Pons (tissue), 1 donor: ENCODE results near the gene OXCT1.
A peak's percentile ranks its signal among the peaks of the same experiment; 100 is the strongest.
"Not testable (repeated sequence)": the region's sequence is repeated elsewhere in the genome, so short reads cannot be mapped to it uniquely, and the experiment has no call there.

Experiments
- DNase-seq: peaks from one replicate; pipeline ENCODE4 v3.0.0-alpha.2; 2016; ENCODE audit warnings: low spot score

The OXCT1 gene

DNA sequence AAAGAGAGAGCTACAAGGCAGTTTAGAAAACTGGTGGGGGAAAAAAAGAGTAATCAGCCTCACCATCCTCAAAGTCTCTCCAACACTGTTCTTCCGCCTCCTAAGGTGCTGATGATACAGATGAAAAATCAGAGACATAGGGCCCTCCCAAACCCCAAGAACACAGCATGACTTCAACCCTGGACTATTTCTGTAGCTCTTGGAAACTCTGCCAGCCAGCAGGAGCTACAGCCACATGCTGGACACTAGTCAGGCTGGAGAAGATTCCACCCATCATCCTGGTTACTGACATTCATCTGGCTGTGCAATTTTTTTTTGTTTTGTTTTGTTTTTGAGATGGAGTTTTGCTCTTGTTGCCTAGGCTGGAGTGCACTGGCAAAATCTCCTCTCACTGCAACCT lies 42.4 kb downstream of the OXCT1 start:
- DNase-seq, result no peak

DNA sequence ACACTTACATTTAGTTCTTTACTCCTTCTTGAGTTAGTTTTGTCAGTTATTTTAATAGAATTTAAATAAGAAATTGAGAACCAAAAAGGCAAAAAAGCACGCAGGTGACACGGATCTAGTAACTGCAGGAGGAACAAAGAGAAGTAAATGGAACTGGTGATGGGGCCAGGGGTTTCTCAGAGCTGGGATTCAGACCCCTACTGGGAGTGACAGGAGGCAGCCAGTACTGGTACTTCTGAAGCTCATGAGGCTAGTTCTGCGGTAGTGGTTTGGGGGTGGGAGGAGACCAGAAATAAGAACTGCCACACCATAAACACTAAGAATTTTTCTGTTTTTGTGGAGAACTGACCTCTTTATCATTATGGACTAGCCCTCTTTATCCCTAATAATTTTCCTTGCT lies 48.2 kb downstream of the OXCT1 start:
- no peak for DNase-seq

GRCh38 chr5:41821051-41821450 lies 49.2 kb downstream of the OXCT1 start:
- DNase-seq, result no peak

DNA sequence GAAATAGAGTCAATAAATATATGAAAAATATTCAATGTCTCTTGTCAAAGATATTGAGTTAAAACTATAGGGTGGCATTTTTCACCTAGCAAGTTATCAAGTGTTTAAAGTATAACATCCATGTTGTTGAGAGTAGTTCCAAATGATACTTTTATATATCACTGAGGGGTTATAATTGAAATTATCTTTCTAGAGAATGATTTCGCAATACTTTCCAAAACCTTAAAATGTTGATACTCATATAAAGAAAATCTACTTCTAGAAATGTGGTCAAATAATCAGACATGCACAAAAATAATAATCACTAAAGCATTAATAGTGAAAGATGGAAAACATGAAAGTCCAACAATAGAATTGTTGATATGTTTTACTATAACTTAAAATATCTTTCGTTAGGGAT lies 50.1 kb downstream of the OXCT1 start:
- DNase-seq, result no peak

GRCh38 chr5:41817625-41818301 lies 52.5 kb downstream of the OXCT1 start:
- no peak for DNase-seq

DNA sequence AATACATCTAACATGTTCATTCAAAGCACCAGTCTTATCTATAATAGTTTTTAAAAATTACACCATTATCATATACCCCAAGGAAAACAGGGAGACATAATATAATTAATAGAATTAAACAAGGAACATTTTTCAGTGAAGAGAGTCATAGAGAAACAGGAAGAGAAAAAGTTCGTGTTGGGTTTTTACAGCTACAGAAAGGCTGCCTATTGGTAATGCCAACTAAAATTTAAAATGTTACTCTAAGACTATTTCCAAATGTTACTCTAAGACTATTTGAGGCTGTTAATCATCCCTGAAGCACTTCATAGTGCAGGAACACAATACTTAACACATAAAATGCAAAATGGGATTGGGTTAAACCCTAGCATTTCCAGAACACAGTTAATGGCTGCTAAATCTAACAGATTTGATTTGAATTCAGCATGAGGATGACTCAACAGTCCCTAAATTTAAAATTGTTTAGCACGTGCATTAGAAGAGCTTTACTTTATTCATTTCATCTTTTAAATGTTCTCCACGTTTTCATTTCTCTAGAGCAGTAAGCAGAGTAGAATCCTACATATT lies 54.5 kb downstream of the OXCT1 start:
- no peak for DNase-seq

- DNase-seq, result no peak
These were observed 55.0 kb downstream of the OXCT1 start for GRCh38 chr5:41815261-41815660.

- DNase-seq, result not testable (repeated sequence)
These were observed 55.9 kb downstream of the OXCT1 start for GRCh38 chr5:41814306-41814705.

DNA sequence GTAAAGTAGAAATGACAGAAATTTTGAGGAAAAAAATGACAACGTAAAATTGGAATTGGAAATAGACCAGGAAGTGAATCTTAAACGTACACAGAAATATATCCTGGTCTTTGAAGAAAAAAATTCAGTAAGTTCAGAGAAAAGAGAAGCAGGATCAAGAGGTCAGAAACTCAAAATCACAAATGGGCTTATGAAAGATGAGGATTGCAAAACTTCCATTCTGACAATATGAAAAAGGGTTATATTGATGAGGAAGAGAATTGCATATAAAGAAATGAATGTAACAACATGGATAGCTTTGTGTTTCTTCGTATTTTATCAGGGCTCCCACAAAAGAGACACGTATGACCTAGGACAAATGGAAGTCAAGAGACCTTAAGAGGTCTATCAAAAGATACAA lies 58.1 kb downstream of the OXCT1 start:
- DNase-seq, result no peak

DNA sequence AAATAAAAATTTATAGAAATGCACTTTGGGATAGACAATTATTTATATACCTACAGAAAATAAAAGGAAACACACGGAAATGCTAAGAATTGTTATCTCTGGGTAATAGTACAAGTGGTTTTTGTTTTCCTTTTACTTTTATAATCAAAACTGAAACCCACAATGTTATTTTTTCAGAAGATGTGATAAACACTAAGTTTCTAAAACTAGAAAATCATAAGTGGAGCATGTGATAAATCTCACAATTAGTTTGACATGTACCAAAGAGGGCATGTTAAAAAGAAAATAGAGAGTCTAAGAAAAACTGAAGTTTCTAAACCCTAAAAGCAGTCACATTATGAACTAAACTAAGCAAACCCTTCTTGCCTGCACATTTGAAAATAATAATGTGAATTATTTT lies 61.1 kb downstream of the OXCT1 start:
- DNase-seq, result no peak

DNA sequence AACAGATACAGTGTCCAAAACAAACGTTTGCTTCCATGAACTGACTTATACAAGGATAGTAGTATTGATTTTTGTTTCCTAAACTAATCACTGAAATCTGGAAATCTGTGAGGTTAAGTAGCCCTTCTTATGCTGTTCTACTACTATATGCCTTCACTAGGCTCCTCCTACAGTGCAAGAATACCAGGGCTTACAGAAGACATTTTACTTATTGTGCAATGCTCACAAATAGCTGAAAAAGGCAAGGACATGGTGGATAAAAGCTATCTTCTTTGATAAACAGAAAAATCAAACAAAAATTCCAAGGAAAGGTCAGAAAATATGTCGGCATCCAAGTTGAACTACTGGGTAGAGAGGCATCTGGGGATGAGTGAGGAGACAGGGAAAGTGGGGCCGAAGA lies 61.9 kb downstream of the OXCT1 start:
- no peak for DNase-seq

GRCh38 chr5:41797662-41798061 lies 72.6 kb downstream of the OXCT1 start:
- DNase-seq, result no peak

DNA sequence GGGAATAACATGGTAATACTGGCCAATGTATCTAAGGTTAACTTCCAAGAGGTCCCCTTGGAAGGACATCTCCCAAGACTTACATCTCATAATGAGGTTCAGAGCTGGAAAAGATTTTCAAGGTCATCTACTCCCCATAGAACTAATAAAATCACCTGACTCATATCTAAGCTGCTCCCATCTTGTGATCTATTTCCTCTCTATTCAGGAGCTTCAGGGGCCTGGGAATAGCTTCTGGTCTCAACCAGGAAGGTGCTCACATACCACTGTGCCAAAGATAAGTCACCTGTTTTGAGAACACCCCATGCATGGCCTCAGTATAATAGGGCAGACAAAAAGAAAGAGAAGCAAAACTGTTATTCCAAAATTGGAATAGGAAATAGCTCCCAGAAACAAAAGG lies 74.2 kb downstream of the OXCT1 start:
- no peak for DNase-seq

- DNase-seq, result no peak
These were observed 75.1 kb downstream of the OXCT1 start for GRCh38 chr5:41795125-41795524.

DNA sequence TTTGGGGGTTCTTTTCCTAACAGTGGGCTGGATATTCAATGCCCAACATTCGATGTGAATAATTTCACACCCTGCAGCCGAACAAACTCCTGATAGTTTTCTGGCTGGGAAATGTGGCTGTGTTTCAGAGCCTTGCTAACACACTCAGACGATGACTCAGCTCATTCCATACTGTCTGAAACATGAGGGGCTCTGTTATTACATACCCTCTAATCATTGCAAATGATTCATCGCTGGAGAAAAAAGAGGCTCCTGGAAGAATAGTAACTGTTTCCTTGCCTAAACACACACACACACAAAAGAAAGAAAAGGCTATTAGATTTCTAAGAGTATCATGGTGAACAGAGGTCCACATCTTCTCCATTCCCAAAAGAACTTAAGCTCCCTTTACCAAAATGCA lies 75.8 kb downstream of the OXCT1 start:
- DNase-seq, result peak; percentile 20

DNA sequence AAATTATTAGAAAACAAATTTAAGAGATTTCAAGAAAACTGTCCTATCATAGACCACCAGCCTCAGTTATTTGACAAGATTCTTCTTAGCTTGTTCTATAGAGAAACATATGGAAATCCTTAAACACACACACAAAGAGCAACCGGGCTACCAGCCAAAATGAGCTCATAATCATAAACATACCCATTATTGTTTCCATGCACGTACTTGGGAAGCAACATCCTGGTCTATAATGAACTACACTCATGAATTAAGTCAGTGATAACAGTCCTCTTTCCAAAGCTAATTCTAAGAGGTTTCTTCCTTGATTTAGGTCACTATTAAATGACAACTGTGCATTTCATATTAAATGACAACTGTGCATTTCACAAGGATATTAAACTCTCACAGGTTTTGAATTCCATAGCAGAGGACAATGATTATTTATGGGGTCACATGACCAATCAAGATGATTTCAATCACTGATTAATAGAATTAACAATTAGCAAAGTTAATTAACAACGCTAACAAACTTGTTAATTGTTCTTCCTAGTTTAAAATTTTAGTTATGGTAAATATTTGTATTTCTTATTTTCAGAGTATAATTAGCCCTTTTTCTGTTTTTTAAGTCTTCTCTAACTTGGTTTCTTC lies 77.0 kb downstream of the OXCT1 start:
- no peak for DNase-seq

GRCh38 chr5:41790038-41790776 lies 80.0 kb downstream of the OXCT1 start:
- no peak for DNase-seq

- DNase-seq, result no peak
These were observed 80.8 kb downstream of the OXCT1 start for GRCh38 chr5:41789434-41789833.

- DNase-seq, result no peak
These were observed 81.3 kb downstream of the OXCT1 start for GRCh38 chr5:41788941-41789368.

- no peak for DNase-seq
These were observed 83.0 kb downstream of the OXCT1 start for GRCh38 chr5:41787265-41787664.

DNA sequence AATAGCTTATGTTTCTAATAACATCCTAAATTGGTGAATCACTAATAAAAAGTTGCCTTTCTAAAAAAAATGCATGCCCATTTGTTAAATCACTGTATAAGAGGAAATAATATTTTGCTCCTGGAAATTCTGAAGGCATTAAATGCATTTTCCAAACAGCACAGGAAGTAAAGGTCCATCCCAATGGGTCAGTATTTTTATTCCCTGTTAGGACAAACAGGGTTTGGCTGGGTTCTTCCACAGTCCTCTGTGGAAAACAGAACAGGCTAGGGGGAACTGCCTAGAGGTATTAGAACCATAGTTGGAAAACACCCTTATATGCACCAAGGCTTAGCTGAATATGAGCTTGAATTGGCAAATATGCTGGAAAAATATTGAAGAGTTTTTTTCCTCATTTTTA lies 85.2 kb downstream of the OXCT1 start:
- no peak for DNase-seq

DNA sequence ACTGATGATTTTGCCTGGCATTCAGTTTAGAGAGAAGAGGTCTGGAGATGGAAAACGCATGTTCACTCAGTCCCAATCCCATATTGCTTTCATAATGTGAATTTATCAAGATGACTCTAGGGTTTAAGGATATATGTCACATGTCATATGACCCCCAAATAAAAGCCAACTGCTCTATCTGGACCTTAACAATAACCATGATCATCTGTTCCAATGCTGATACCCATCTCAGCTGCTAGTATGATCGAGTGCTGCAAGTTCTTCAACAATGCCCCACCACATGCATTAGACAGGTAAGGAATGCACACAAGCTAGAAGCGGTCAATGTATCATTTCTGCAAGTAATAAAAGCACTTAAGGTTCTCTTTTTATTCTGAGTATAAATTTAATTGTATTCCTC lies 91.8 kb downstream of the OXCT1 start:
- no peak for DNase-seq

DNA sequence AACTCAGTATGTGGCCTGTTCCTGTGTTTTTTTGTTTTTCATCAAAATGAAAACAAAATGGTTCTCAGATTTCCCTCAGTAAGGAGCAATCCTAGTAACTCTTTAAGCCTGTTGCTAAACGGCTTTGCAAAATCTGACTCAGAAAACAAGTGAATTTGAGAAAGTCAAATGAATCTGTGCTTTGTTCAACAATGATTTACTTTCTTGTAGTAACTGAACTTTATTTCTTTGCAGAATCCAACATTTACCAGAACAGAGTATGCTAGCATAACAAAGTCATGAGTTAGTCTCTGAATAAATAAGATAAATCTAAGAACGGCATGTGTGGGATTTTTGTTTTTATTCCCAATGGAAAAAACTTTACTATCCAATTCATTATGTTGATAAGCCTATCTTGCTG lies 93.8 kb downstream of the OXCT1 start:
- no peak for DNase-seq
